ENCODE data around the gene PTK7. TPM values are rescaled to one million over a fixed set of nuclear protein-coding genes. Genes with fewer than 3 reads are reported as not detected.

The PTK7 gene
- total and polyA plus RNA-seq, 2 of the 8 experiments (the other 6 are each of a cell fraction or from before 2014, with no cell fraction given), result 110 to 138 TPM

DNA sequence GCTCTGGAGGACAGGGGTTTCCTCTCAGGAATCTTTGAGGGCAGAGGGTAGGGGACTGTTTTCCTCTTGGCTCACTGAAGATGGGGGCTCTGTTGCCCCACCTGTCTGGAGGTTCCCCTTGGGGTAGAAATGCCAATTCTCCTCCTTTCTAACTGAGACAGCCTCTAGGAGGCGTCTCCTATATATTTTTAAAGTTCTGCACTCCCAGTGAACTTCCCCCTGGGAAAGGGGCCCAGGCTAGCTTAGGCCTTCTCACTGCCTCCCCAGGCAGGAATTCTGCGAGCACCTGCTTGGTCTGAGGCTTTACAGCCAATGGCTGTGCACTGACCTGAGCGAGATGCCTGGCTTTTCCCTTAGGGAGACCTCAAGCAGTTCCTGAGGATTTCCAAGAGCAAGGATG, 70.1 kb downstream of the PTK7 start (continued):
- TF ChIP-seq EP300 (IDR thresholded peaks at IDR 0.05; ENCODE audit: borderline replicate concordance in 1 of 2, low read depth in 2 of 2, low read length in 2 of 2), result no peak
- no peak for TF ChIP-seq POU5F1 (IDR thresholded peaks at IDR 0.05; ENCODE audit: low read depth, low read length)
- no peak for TF ChIP-seq HDAC2 (IDR thresholded peaks at IDR 0.05; ENCODE audit: borderline replicate concordance in 1 of 2, low read depth in 2 of 2, low read length in 2 of 2)
- TF ChIP-seq RAD21 (IDR thresholded peaks at IDR 0.05 in 1 of 2, conservative IDR thresholded peaks at IDR 0.05 in 1 of 2; ENCODE audit: low read depth in 2 of 2, low read length in 2 of 2), result no peak
- TF ChIP-seq YY1 (IDR thresholded peaks at IDR 0.05; ENCODE audit: low read depth, low read length), result no peak
- TF ChIP-seq SRF (IDR thresholded peaks at IDR 0.05; ENCODE audit: low read depth, low read length), result no peak
